Measurements from ENCODE around the gene TGFBR1. TPM values are rescaled to one million over a fixed set of nuclear protein-coding genes. Genes with fewer than 3 reads are reported as not detected.

TGFBR1 gene
- total and polyA plus RNA-seq, 7 experiments from 2014 or later, result 18.3 to 95.5 (median 27.8) TPM

- no peak overlapping the region for H3K4me3 ChIP-seq (ENCODE audit: low read length)
- intact Hi-C loops (cut with micrococcal nuclease), result loop anchor here (5.0 kb wide), 1 partner anchor 335 kb away; the partner anchor contains the start of gene GALNT12 (in 2 of the 2)
- no peak for DNase-seq
- peaks cover 14 to 56% (median 36%) of the 10 kb centered on the region in 3 experiments for H3K36me3 ChIP-seq (ENCODE audit: control insufficient read depth in 2 of 3, insufficient read depth in 3 of 3, low read length in 3 of 3)
- no peak overlapping the region for H3K4me3 Mint-ChIP-seq
- ChIA-PET POLR2A (interaction anchor here (1.4 to 1.7 kb wide), 2 partner anchors 8 to 28 kb away, joined by 4 to 8 read pairs; no protein-coding TSS in a partner anchor), CTCF (interaction anchor here (0.6 to 8.5 kb wide), 13 partner anchors 8 to 294 kb away, joined by 3 to 155 read pairs (median 7); partner anchors contain the start of gene TGFBR1)
- H3K36me3 Mint-ChIP-seq, result peaks cover 25 to 72% (median 50%) of the 10 kb centered on the region in 5 donors
- peaks cover 23 to 49% (median 38%) of the 10 kb centered on the region in 7 donors for H3K4me1 Mint-ChIP-seq
- no peaks in the 10 kb centered on the region for H3K27me3 Mint-ChIP-seq
- H3K4me1 ChIP-seq (ENCODE audit: control insufficient read depth in 2 of 2, insufficient read depth in 2 of 2, low read length in 2 of 2), result peaks cover 5 to 14% of the 10 kb centered on the region in 2 donors
- H3K27ac Mint-ChIP-seq, result peak overlapping the region in 4 of 9 donors; percentile 61 to 81 (median 65)
- H3K27me3 ChIP-seq (ENCODE audit: control insufficient read depth in 2 of 2, insufficient read depth in 2 of 2, low read length in 2 of 2), result no peaks in the 10 kb centered on the region
- no peak overlapping the region for H3K27ac ChIP-seq (ENCODE audit: low read depth, low read length)
- ATAC-seq, result no peak
- no peaks in the 10 kb centered on the region for H3K9me3 Mint-ChIP-seq
- H3K9me3 ChIP-seq (ENCODE audit: control insufficient read depth in 2 of 3, low read length in 3 of 3), result no peaks in the 10 kb centered on the region
These were observed 37.4 kb downstream of the TGFBR1 start for GRCh38 chr9:99142275-99142674.

- ChIA-PET CTCF (interaction anchor here (0.6 to 8.5 kb wide), 6 partner anchors 10 to 295 kb away, joined by 3 to 155 read pairs (median 26); partner anchors contain the start of gene TGFBR1), POLR2A (no interaction called here)
- H3K27ac ChIP-seq (ENCODE audit: low read depth, low read length), result no peak overlapping the region
- H3K4me3 ChIP-seq (ENCODE audit: low read length), result no peak overlapping the region
- no peaks in the 10 kb centered on the region for H3K27me3 ChIP-seq (ENCODE audit: control insufficient read depth in 2 of 2, insufficient read depth in 2 of 2, low read length in 2 of 2)
- no peaks in the 10 kb centered on the region for H3K9me3 ChIP-seq (ENCODE audit: control insufficient read depth in 2 of 3, low read length in 3 of 3)
- H3K4me1 ChIP-seq (ENCODE audit: control insufficient read depth in 2 of 2, insufficient read depth in 2 of 2, low read length in 2 of 2), result peaks cover 5 to 8% of the 10 kb centered on the region in 2 donors
- Mint-ChIP-seq H3K27ac (peak overlapping the region in 1 of 9 donors; percentile 28), H3K36me3 (peaks cover 26 to 75% (median 51%) of the 10 kb centered on the region in 5 donors), H3K4me1 (peaks cover 20 to 43% (median 33%) of the 10 kb centered on the region in 7 donors), H3K4me3 (no peak overlapping the region), H3K9me3 (no peaks in the 10 kb centered on the region), H3K27me3 (no peaks in the 10 kb centered on the region)
- ATAC-seq (no peak), DNase-seq (no peak)
- intact Hi-C loops (cut with micrococcal nuclease), result loop anchor here (5.0 kb wide), 1 partner anchor 336 kb away; the partner anchor contains the start of gene GALNT12 (in 2 of the 2)
- peaks cover 14 to 69% (median 46%) of the 10 kb centered on the region in 3 experiments for H3K36me3 ChIP-seq (ENCODE audit: control insufficient read depth in 2 of 3, insufficient read depth in 3 of 3, low read length in 3 of 3)
These were observed 38.7 kb downstream of the TGFBR1 start for GRCh38 chr9:99143655-99144054.

GRCh38 chr9:99144966-99145365, 40.1 kb downstream of the TGFBR1 start:
- Histone ChIP-seq H3K36me3 (ENCODE audit: control insufficient read depth in 2 of 3, insufficient read depth in 3 of 3, low read length in 3 of 3) (peaks cover 14 to 73% (median 55%) of the 10 kb centered on the region in 3 experiments), H3K4me1 (ENCODE audit: control insufficient read depth in 2 of 2, insufficient read depth in 2 of 2, low read length in 2 of 2) (peaks cover 8 to 11% of the 10 kb centered on the region in 2 donors), H3K4me3 (ENCODE audit: low read length) (no peak overlapping the region), H3K27me3 (ENCODE audit: control insufficient read depth in 2 of 2, insufficient read depth in 2 of 2, low read length in 2 of 2) (no peaks in the 10 kb centered on the region), H3K27ac (ENCODE audit: low read depth, low read length) (no peak overlapping the region), H3K9me3 (ENCODE audit: control insufficient read depth in 2 of 3, low read length in 3 of 3) (no peaks in the 10 kb centered on the region)
- no peak for DNase-seq
- no peaks in the 10 kb centered on the region for H3K9me3 Mint-ChIP-seq
- H3K4me1 Mint-ChIP-seq, result peaks cover 18 to 43% (median 33%) of the 10 kb centered on the region in 7 donors
- ChIA-PET CTCF (no interaction called here), POLR2A (no interaction called here)
- peak overlapping the region in 1 of 9 donors; percentile 67 for H3K27ac Mint-ChIP-seq
- H3K27me3 Mint-ChIP-seq, result no peaks in the 10 kb centered on the region
- H3K36me3 Mint-ChIP-seq, result peaks cover 29 to 72% (median 51%) of the 10 kb centered on the region in 5 donors
- intact Hi-C loops (cut with micrococcal nuclease), result loop anchor here (5.0 kb wide), 1 partner anchor 338 kb away; the partner anchor contains the start of gene GALNT12 (in 2 of the 2)
- ATAC-seq, result no peak
- H3K4me3 Mint-ChIP-seq, result no peak overlapping the region

- ATAC-seq (no peak), DNase-seq (no peak)
- Mint-ChIP-seq H3K27me3 (no peaks in the 10 kb centered on the region), H3K9me3 (no peaks in the 10 kb centered on the region), H3K27ac (peak overlapping the region in 3 of 9 donors; percentile 3 to 22 (median 9)), H3K4me3 (no peak overlapping the region), H3K4me1 (peaks cover 17 to 46% (median 37%) of the 10 kb centered on the region in 7 donors), H3K36me3 (peaks cover 26 to 64% (median 46%) of the 10 kb centered on the region in 5 donors)
- intact Hi-C loops (cut with micrococcal nuclease), result no loop called here
- ChIA-PET POLR2A (no interaction called here), CTCF (no interaction called here)
- H3K27ac ChIP-seq (ENCODE audit: low read depth, low read length), result no peak overlapping the region
- no peak overlapping the region for H3K4me3 ChIP-seq (ENCODE audit: low read length)
- no peaks in the 10 kb centered on the region for H3K9me3 ChIP-seq (ENCODE audit: control insufficient read depth in 2 of 3, low read length in 3 of 3)
- H3K4me1 ChIP-seq (ENCODE audit: control insufficient read depth in 2 of 2, insufficient read depth in 2 of 2, low read length in 2 of 2), result peaks cover 6 to 15% of the 10 kb centered on the region in 2 donors
- peaks cover 14 to 64% (median 55%) of the 10 kb centered on the region in 3 experiments for H3K36me3 ChIP-seq (ENCODE audit: control insufficient read depth in 2 of 3, insufficient read depth in 3 of 3, low read length in 3 of 3)
- no peaks in the 10 kb centered on the region for H3K27me3 ChIP-seq (ENCODE audit: control insufficient read depth in 2 of 2, insufficient read depth in 2 of 2, low read length in 2 of 2)
These were observed 41.7 kb downstream of the TGFBR1 start for GRCh38 chr9:99146574-99146973.

GRCh38 chr9:99147177-99147576, 42.3 kb downstream of the TGFBR1 start:
- ChIA-PET CTCF (no interaction called here), POLR2A (no interaction called here)
- no peaks in the 10 kb centered on the region for H3K9me3 Mint-ChIP-seq

GRCh38 chr9:99150451-99151171, 45.7 kb downstream of the TGFBR1 start:
- peak overlapping the region; percentile 6 to 73 (median 56) for H3K4me3 Mint-ChIP-seq
- Histone ChIP-seq H3K27ac (ENCODE audit: low read depth, low read length) (peak overlapping the region; percentile 53), H3K36me3 (ENCODE audit: control insufficient read depth in 2 of 3, insufficient read depth in 3 of 3, low read length in 3 of 3) (peaks cover 0 to 40% (median 34%) of the 10 kb centered on the region in 3 experiments), H3K27me3 (ENCODE audit: control insufficient read depth in 2 of 2, insufficient read depth in 2 of 2, low read length in 2 of 2) (no peaks in the 10 kb centered on the region), H3K4me3 (ENCODE audit: low read length) (no peak overlapping the region), H3K9me3 (ENCODE audit: control insufficient read depth in 2 of 3, low read length in 3 of 3) (no peaks in the 10 kb centered on the region), H3K4me1 (ENCODE audit: control insufficient read depth in 2 of 2, insufficient read depth in 2 of 2, low read length in 2 of 2) (peaks cover 6 to 15% of the 10 kb centered on the region in 2 donors)
- ChIA-PET CTCF (interaction anchor here (0.7 to 1.5 kb wide), 9 partner anchors 9 to 1287 kb away, joined by 3 to 9 read pairs (median 4); no protein-coding TSS in a partner anchor), POLR2A (interaction anchor here (0.8 to 1.1 kb wide), 4 partner anchors 9 to 71 kb away, joined by 3 to 8 read pairs (median 4); partner anchors contain the start of gene ALG2)
- H3K36me3 Mint-ChIP-seq, result peaks cover 23 to 58% (median 47%) of the 10 kb centered on the region in 5 donors
- peak overlapping the region in 8 of 9 donors; percentile 38 to 96 (median 85) for H3K27ac Mint-ChIP-seq
- peak in 7 of 9 donors; percentile 40 to 83 (median 70) for DNase-seq
- intact Hi-C loops (cut with micrococcal nuclease), result no loop called here
- H3K9me3 Mint-ChIP-seq, result no peaks in the 10 kb centered on the region
- peaks cover 14 to 53% (median 32%) of the 10 kb centered on the region in 7 donors for H3K4me1 Mint-ChIP-seq
- H3K27me3 Mint-ChIP-seq, result peaks cover 0 to 6% (median 0%) of the 10 kb centered on the region in 5 donors
- ATAC-seq, result peak; percentile 95

More at GRCh38 chr9:99147177-99147576, 42.3 kb downstream of the TGFBR1 start:
- DNase-seq (no peak), ATAC-seq (no peak)
- H3K4me3 Mint-ChIP-seq, result no peak overlapping the region
- H3K27me3 ChIP-seq (ENCODE audit: control insufficient read depth in 2 of 2, insufficient read depth in 2 of 2, low read length in 2 of 2), result no peaks in the 10 kb centered on the region
- H3K27ac Mint-ChIP-seq, result peak overlapping the region in 6 of 9 donors; percentile 3 to 75 (median 22)
- H3K27me3 Mint-ChIP-seq, result no peaks in the 10 kb centered on the region
- H3K4me3 ChIP-seq (ENCODE audit: low read length), result no peak overlapping the region
- H3K9me3 ChIP-seq (ENCODE audit: control insufficient read depth in 2 of 3, low read length in 3 of 3), result no peaks in the 10 kb centered on the region
- peaks cover 14 to 65% (median 55%) of the 10 kb centered on the region in 3 experiments for H3K36me3 ChIP-seq (ENCODE audit: control insufficient read depth in 2 of 3, insufficient read depth in 3 of 3, low read length in 3 of 3)
- peaks cover 17 to 47% (median 31%) of the 10 kb centered on the region in 7 donors for H3K4me1 Mint-ChIP-seq
- intact Hi-C loops (cut with micrococcal nuclease), result no loop called here
- H3K27ac ChIP-seq (ENCODE audit: low read depth, low read length), result no peak overlapping the region
- peaks cover 6 to 15% of the 10 kb centered on the region in 2 donors for H3K4me1 ChIP-seq (ENCODE audit: control insufficient read depth in 2 of 2, insufficient read depth in 2 of 2, low read length in 2 of 2)
- H3K36me3 Mint-ChIP-seq, result peaks cover 28 to 64% (median 45%) of the 10 kb centered on the region in 5 donors

Measured in naive thymus-derived CD4-positive, alpha-beta T cell (primary cell).